ENCODE results near the gene TRIM24.

TRIM24 gene

GRCh38 chr7:138502023-138502767 is 42.1 kb downstream of the TRIM24 start:
- TF ChIP-seq SIN3A (IDR thresholded peaks at IDR 0.05; ENCODE audit: borderline replicate concordance, insufficient read depth, low read length) (no peak), TAF1 (IDR thresholded peaks at IDR 0.05; ENCODE audit: borderline replicate concordance, insufficient read depth, low read length) (no peak), REST (IDR thresholded peaks at IDR 0.05; ENCODE audit: insufficient read depth in 1 of 2, low read depth in 2 of 2, low read length in 2 of 2) (no peak), POLR2AphosphoS5 (IDR thresholded peaks at IDR 0.05; ENCODE audit: low read depth, low read length) (no peak), FOXP2 (optimal IDR thresholded peaks at IDR 0.05; ENCODE audit: borderline replicate concordance, extremely low read depth, extremely low read length, insufficient read depth) (no peak)

DNA sequence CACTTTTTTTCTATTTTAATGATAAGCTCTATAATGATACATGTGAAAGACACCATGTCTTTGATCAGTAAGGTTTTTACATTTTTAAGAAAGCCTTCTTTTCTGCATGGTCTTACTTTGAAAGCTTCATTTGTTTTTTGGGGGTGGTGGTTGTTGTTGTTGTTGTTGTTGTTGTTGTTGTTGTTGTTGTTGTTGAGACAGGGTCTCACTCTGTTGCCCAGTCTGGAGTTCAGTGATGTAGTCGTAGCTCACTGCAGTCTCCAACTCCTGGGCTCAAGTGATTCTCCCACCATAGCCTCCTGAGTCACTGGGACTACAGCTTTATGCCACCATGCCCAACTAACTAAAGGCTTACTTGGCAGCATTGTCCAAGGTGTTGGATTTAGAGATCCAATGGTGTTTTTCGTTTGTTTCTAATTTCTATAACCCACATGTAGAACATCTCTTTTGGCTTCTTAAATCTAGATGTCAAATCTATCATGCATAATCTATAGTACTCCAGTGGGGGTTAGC is 45.4 kb downstream of the TRIM24 start:
- TF ChIP-seq TAF1 (IDR thresholded peaks at IDR 0.05; ENCODE audit: borderline replicate concordance, insufficient read depth, low read length) (no peak), REST (IDR thresholded peaks at IDR 0.05; ENCODE audit: insufficient read depth in 1 of 2, low read depth in 2 of 2, low read length in 2 of 2) (no peak), POLR2AphosphoS5 (IDR thresholded peaks at IDR 0.05; ENCODE audit: low read depth, low read length) (no peak), SIN3A (IDR thresholded peaks at IDR 0.05; ENCODE audit: borderline replicate concordance, insufficient read depth, low read length) (no peak), FOXP2 (optimal IDR thresholded peaks at IDR 0.05; ENCODE audit: borderline replicate concordance, extremely low read depth, extremely low read length, insufficient read depth) (no peak)

DNA sequence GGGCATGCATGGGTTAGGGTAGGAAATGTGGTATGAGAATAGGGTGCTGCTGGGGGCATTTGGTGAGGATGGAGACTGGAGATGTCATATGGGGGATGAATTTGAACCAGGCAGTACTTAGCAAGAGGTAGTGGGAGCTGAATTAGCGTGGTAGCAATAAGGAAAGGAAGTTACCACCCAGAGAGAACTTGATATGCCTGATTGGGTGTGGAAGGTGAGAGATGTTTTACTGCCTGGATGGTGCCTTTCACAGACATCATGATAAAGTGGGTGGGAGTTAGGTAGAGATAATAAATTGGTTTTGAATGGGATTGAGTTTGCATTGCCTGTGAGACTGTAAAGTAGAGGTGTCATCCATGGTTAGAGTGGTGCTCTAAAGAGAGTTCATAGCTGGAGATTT is 46.7 kb downstream of the TRIM24 start:
- TF ChIP-seq SIN3A (IDR thresholded peaks at IDR 0.05; ENCODE audit: borderline replicate concordance, insufficient read depth, low read length): no peak
- TF ChIP-seq FOXP2 (optimal IDR thresholded peaks at IDR 0.05; ENCODE audit: borderline replicate concordance, extremely low read depth, extremely low read length, insufficient read depth): no peak
- no peak for TF ChIP-seq TAF1 (IDR thresholded peaks at IDR 0.05; ENCODE audit: borderline replicate concordance, insufficient read depth, low read length)
- no peak for TF ChIP-seq POLR2AphosphoS5 (IDR thresholded peaks at IDR 0.05; ENCODE audit: low read depth, low read length)
- TF ChIP-seq REST (IDR thresholded peaks at IDR 0.05; ENCODE audit: insufficient read depth in 1 of 2, low read depth in 2 of 2, low read length in 2 of 2): no peak

GRCh38 chr7:138510003-138510402 is 49.9 kb downstream of the TRIM24 start:
- TF ChIP-seq REST (IDR thresholded peaks at IDR 0.05; ENCODE audit: insufficient read depth in 1 of 2, low read depth in 2 of 2, low read length in 2 of 2) (no peak), SIN3A (IDR thresholded peaks at IDR 0.05; ENCODE audit: borderline replicate concordance, insufficient read depth, low read length) (no peak), POLR2AphosphoS5 (IDR thresholded peaks at IDR 0.05; ENCODE audit: low read depth, low read length) (no peak), TAF1 (IDR thresholded peaks at IDR 0.05; ENCODE audit: borderline replicate concordance, insufficient read depth, low read length) (no peak), FOXP2 (optimal IDR thresholded peaks at IDR 0.05; ENCODE audit: borderline replicate concordance, extremely low read depth, extremely low read length, insufficient read depth) (no peak)
